Muscle of leg (tissue), 11 donors: ENCODE data around the gene THBS2. TPM values are rescaled to one million over a fixed set of nuclear protein-coding genes. Genes with fewer than 3 reads are reported as not detected.

ENCODE experiments used
- DNase-seq: peaks from one replicate; pipeline ENCODE4 v3.0.0; 2013
- H3K27ac ChIP-seq: one replicate; pipeline ENCODE4 v1.5.1; 2013; ENCODE audit warnings: mild to moderate bottlenecking, low read length, control low read depth
- H3K27me3 ChIP-seq: one replicate; pipeline ENCODE4 v1.6.1; 2013; ENCODE audit warnings: low read length; ENCODE audit not compliant: control insufficient read depth, insufficient read depth
- H3K36me3 ChIP-seq: one replicate; pipeline ENCODE4 v1.6.1; 2013; ENCODE audit warnings: low read length; ENCODE audit not compliant: control insufficient read depth, insufficient read depth
- H3K4me1 ChIP-seq: one replicate; pipeline ENCODE4 v1.6.1; 2013; ENCODE audit warnings: low read length; ENCODE audit not compliant: control insufficient read depth, insufficient read depth
- H3K4me3 ChIP-seq: one replicate; pipeline ENCODE4 v1.5.1; 2013; ENCODE audit warnings: low read length, control low read depth
- H3K9me3 ChIP-seq: replicated peaks from 2 replicates; pipeline ENCODE4 v1.6.1; 2013; ENCODE audit warnings: low read depth, low read length; ENCODE audit not compliant: control insufficient read depth
- WGBS: methylation state at CpG from one replicate; pipeline ENCODE4 v1.1.5; 2013; ENCODE audit warnings: missing lambda C conversion rate; ENCODE audit not compliant: insufficient coverage; 5-methylcytosine and 5-hydroxymethylcytosine counted together
- polyA plus RNA-seq, 8 donors: library from polyadenylated mRNA; unstranded; fragments of 120-200 nt; gene quantifications; one replicate each; pipeline versions ENCODE4 v1.2.1 to v1.2.3, GENCODE V29; 2013; ENCODE audit warnings: inconsistent platforms in 1 of 8, low replicate concordance in 1 of 8; ENCODE audit not compliant: insufficient read length in 8 of 8, insufficient read depth in 1 of 8
- total RNA-seq: library from RNA; stranded (reverse); fragments of 120-200 nt; gene quantifications from one replicate; pipeline ENCODE4 v1.2.4, GENCODE V29; 2013

The THBS2 gene
- total and polyA plus RNA-seq, 9 donors, result 20.2 to 128 (median 49.5) TPM

DNA sequence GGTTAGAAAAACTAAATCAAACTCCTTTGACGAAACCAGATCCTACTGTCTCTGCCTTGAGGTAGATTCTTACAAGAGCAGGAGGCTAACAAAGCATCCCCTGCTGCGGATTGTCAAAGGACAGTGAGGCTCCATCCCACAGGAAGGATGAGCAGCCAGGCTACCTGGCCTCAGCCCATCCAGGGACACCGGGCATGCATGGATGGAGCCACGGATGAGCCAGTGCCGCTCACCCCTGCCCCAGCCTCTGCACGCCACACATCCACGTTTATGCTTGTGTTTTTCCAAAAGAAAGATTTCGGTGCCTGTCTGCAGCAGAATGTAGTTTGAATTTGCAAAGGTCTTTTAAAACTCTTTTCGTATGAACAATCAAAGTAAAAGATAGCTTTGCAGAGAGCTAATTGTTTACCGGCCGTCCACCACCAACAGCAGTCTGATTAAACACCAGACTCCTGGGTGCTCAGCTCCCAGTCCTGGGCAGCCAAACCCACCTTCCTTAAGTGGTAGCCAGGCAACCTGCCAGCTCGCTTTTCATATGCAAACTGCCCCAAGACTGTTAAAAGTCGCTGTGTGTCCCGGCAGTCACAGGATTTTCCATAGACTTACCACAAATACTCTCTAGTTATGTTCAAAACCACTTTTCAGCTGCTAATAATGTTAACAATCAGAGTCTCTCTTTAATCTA lies 999 bp downstream of the THBS2 start:
- peak; percentile 69 for DNase-seq
- peaks cover 13% of the 10 kb centered on the region for H3K36me3 ChIP-seq
- WGBS, result 25% methylated on average over 7 of the region's 14 CpGs
- H3K4me1 ChIP-seq, result peaks cover 24% of the 10 kb centered on the region
- peaks cover 29% of the 10 kb centered on the region for H3K27me3 ChIP-seq
- H3K27ac ChIP-seq, result peak overlapping the region; percentile 87
- H3K9me3 ChIP-seq, result no peaks in the 10 kb centered on the region
- H3K4me3 ChIP-seq, result peak overlapping the region; percentile 46

DNA sequence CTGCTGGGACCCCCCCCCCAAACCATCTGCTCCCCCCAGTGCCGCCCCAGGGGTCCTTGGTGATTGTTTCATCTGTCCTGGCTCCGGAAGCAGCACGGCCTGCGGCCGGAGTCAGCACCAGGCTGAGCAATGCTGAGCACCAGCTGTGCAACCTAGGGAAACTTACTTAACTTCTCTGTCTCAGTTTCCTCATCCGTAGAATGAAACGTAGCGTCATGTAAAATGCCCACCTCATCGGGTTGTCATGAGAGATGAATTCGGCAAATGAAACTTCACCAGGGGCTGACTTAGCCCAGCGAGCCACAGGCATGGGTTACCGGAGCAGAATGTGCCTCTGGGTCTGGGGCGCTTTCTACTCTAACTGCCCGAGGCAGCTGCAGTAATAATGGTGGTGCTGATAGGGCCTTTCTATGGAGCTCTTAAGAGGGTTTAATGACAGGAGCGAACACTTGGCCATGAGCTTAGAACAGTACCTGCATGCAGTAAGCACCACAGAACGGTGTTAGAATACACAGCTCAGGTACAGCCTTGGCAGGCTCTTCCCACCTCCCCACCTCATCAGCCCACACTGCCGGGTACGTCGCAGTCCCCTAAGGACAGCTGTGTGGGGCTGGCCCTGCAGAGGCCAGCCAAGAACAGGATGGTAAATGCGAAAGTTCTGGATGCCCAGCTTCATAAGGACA lies 1.7 kb downstream of the THBS2 start:
- peak overlapping the region; percentile 57 for H3K27ac ChIP-seq
- H3K27me3 ChIP-seq, result peaks cover 29% of the 10 kb centered on the region
- no peaks in the 10 kb centered on the region for H3K9me3 ChIP-seq
- WGBS, result 25% methylated on average over 12 of the region's 20 CpGs
- peaks cover 16% of the 10 kb centered on the region for H3K36me3 ChIP-seq
- no peak for DNase-seq
- peak overlapping the region; percentile 46 for H3K4me3 ChIP-seq
- H3K4me1 ChIP-seq, result peaks cover 24% of the 10 kb centered on the region

DNA sequence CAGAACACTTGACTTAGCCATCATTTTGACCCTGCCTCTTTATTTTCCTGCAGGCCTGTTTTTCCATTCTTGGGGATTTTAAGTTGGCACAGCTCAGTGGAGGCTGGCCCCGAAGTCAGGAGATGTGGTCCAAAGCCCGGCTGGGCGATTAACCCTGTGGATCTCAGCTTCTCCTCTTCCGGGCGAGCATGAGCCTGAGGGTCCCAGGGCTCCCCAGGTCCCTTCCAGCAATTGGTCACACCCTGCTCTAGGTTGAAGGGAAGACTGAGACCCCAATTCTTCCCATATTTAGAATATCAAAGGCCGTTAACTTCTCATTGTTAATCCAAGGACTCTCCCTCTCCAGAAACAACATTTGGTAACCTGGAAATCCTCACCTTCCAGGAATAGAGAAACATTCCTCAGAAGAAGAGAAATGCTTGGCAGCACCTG lies 2.3 kb downstream of the THBS2 start:
- H3K36me3 ChIP-seq, result peaks cover 16% of the 10 kb centered on the region
- peak overlapping the region; percentile 22 for H3K27ac ChIP-seq
- H3K4me1 ChIP-seq, result peaks cover 24% of the 10 kb centered on the region
- H3K27me3 ChIP-seq, result peaks cover 29% of the 10 kb centered on the region
- peak; percentile 80 for DNase-seq
- peak overlapping the region; percentile 46 for H3K4me3 ChIP-seq
- no peaks in the 10 kb centered on the region for H3K9me3 ChIP-seq
- WGBS, result 25% methylated on average over 4 of the region's 6 CpGs

DNA sequence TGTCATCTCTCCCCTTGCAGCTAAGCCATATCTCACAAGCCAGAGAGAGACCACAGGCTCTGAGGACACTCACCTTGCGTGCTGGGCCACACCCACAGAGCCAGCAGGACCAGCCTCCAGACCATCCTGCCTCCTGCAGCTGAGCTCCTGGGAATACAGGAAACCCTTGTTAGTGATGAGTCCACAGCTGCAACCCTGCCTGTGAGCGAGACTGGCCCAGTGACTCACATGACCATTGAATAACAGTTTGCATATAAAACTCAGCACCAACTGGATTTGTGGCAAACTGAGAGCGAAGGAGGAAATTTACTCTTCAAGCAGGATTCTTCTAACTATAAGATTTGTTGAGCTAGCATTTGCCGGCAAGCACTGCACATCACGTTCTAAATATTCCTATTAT lies 3.0 kb downstream of the THBS2 start:
- Histone ChIP-seq H3K27me3 (peaks cover 29% of the 10 kb centered on the region), H3K4me1 (peaks cover 24% of the 10 kb centered on the region), H3K27ac (peak overlapping the region; percentile 25), H3K9me3 (no peaks in the 10 kb centered on the region), H3K4me3 (no peak overlapping the region), H3K36me3 (peaks cover 16% of the 10 kb centered on the region)
- DNase-seq, result no peak
- WGBS, result 63% methylated on average over 2 of the region's 5 CpGs

DNA sequence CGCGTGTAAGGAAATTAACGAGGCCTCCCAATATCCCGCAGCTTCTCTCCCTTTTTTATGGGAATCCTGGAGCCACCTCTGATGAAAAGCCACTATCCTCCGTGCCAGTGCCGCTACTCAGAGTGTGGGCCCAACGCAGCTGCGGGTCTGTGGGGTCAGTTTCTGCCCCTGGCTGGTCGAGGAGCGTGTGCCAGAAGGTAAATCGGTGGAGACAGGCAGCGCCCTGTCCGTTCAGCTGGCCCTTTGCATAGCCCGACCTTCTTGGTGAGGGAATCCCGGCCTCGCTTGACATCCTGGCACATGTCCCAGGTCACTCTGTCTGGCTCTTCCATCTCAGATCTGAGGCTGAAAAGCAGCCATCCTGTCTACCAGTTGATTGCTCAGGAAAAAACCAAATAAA lies 4.6 kb downstream of the THBS2 start:
- H3K36me3 ChIP-seq, result peaks cover 18% of the 10 kb centered on the region
- H3K4me3 ChIP-seq, result no peak overlapping the region
- 90% methylated on average over 15 of the region's 16 CpGs for WGBS
- H3K4me1 ChIP-seq, result peaks cover 17% of the 10 kb centered on the region
- H3K27me3 ChIP-seq, result peaks cover 19% of the 10 kb centered on the region
- H3K27ac ChIP-seq, result no peak overlapping the region
- no peak for DNase-seq
- H3K9me3 ChIP-seq, result no peaks in the 10 kb centered on the region

DNA sequence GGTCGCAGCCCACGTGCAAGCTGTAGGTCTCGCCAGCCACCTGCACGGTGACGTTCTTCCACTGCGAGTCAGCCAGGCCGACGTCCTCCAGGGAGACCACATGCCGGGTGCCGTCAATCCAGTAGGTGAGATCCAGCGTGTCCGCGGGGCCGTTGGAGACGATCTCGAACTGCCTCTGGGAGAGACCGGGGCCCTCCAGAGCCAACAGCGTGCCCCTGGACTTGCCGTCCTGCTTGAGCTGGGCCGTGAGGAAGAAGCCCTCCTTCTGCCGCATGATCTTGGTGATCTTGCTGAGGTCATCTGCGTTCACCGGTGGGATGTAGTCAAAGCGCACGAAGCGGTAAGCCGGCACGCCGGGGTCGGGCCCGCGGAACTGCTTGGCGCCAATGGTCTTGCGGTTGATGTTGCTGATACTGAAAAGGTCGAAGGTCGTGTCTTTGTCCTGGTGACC lies 5.1 kb downstream of the THBS2 start:
- Histone ChIP-seq H3K27ac (no peak overlapping the region), H3K27me3 (peaks cover 16% of the 10 kb centered on the region), H3K36me3 (peaks cover 18% of the 10 kb centered on the region), H3K4me3 (no peak overlapping the region), H3K4me1 (peaks cover 17% of the 10 kb centered on the region), H3K9me3 (no peaks in the 10 kb centered on the region)
- no peak for DNase-seq
- 95% methylated on average over 36 of the region's 36 CpGs for WGBS

DNA sequence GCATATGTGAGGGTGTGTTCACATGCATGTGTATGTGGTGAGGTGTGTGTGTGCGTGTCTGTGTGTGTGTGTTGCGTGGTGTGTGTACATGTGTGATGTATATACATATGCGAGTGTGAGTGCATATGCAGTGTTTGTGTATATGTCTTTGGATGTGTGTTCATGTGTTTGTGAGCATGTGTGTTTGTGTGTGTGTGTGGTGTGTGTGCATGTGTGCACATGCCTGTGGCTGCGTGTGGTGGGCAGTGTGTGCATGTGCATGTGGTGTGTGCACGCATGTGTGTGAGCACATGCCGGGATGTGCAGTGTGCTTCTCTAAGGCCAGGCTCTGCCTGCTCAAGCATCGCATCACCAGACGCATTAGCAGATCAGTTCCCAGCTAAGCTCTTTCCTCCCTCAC lies 5.7 kb downstream of the THBS2 start:
- H3K4me3 ChIP-seq, result no peak overlapping the region
- peaks cover 18% of the 10 kb centered on the region for H3K36me3 ChIP-seq
- WGBS, result 98% methylated on average over 7 of the region's 8 CpGs

DNA sequence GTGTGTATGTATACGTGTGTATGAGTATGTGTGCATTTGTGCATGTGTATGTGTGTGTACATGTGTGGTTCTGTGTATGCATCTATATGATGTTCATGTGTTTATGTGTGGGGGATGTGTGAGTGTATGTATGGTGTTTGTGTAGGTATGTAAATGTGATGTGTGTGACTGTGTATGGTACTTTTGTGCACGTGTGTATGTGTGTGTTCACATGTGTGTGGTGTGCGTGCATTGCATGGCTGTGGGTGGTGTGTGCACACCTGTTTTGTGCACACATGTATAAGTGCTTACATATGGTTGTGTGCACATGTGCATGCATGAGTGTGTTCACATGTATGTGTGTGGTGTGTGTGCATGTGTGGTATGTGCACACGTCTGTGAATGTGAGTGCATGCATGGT lies 6.2 kb downstream of the THBS2 start:
- H3K9me3 ChIP-seq, result no peaks in the 10 kb centered on the region
- H3K27me3 ChIP-seq, result peaks cover 6% of the 10 kb centered on the region
- no peak overlapping the region for H3K4me3 ChIP-seq
- WGBS, result 97% methylated on average over 4 of the region's 4 CpGs
- no peak for DNase-seq
- peaks cover 18% of the 10 kb centered on the region for H3K36me3 ChIP-seq
- peaks cover 14% of the 10 kb centered on the region for H3K4me1 ChIP-seq
- H3K27ac ChIP-seq, result no peak overlapping the region

More for the DNA sequence above, 5.7 kb downstream of the THBS2 start:
- peaks cover 12% of the 10 kb centered on the region for H3K27me3 ChIP-seq
- no peaks in the 10 kb centered on the region for H3K9me3 ChIP-seq
- no peak for DNase-seq
- H3K27ac ChIP-seq, result no peak overlapping the region
- H3K4me1 ChIP-seq, result peaks cover 17% of the 10 kb centered on the region

DNA sequence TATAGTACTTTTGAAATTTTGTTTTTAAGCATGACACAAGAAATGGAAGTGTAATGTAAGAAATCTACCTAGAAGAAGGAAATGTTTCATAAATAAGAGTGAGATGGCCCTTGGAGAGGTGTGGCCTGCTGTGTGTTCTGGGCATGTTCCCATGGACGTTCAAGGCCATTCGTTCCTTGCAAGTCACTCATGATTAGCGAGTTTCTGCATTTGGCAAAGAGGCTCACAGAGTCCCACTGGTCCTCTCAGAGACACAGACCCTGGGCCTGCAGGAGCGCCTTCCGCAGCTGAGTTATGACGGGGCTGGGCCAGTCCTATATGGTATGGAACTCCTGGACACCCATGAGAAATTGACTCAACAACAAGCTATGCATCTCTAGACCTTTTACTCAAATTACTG lies 7.2 kb downstream of the THBS2 start:
- DNase-seq, result no peak
- Histone ChIP-seq H3K27ac (no peak overlapping the region), H3K27me3 (no peaks in the 10 kb centered on the region), H3K4me1 (peaks cover 6% of the 10 kb centered on the region), H3K9me3 (no peaks in the 10 kb centered on the region), H3K36me3 (peaks cover 20% of the 10 kb centered on the region), H3K4me3 (no peak overlapping the region)
- WGBS, result 31% methylated on average over 6 of the region's 6 CpGs

DNA sequence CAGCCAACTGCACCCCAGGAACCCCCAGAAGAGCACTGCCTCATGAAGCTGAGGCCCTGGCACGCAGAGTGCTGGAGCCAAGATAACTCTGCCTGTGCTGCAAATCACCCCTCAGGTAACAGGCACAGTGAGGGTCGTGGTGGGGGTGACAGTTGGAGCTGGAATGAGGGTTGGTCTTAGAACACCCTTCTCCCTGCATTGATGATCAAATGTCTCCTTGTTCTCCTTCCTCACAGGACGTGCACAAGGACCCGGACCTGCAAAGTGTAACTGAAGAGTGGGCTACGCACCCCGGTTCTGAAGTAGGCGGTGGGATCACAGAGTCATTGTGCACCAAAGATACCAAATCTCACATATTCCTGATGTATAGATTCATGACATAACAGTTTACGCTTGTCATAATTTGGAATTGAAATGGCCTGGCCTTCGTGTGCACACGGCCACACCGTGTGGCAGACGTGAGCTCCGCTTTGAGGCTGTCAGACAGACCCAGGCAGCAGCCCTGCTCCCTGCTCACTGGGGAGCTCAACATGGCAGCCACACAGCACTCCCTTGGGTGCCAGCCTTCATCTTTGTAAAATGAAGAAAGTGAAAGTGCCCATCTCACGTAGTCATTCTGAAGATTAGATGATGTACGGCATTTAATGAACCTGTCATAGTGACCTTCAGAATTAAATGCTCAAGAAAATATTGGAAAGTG lies 8.8 kb downstream of the THBS2 start:
- 84% methylated on average over 7 of the region's 15 CpGs for WGBS
- Histone ChIP-seq H3K36me3 (peaks cover 21% of the 10 kb centered on the region), H3K4me1 (no peaks in the 10 kb centered on the region), H3K27ac (no peak overlapping the region), H3K4me3 (no peak overlapping the region), H3K9me3 (no peaks in the 10 kb centered on the region), H3K27me3 (no peaks in the 10 kb centered on the region)
- DNase-seq, result no peak
